ENCODE data around the gene CLCA4.

GRCh38 chr1:86537928-86538695 is 8.8 kb upstream of the CLCA4 start:
- no peak for TF ChIP-seq CTCF (IDR thresholded peaks at IDR 0.05; ENCODE audit: low read depth, low read length)
- TF ChIP-seq EZH2phosphoT487 (IDR thresholded peaks at IDR 0.05; ENCODE audit: low read depth) = no peak

Data from OCI-LY3 (cell line).